ENCODE data around the gene FBXL16. TPM values are rescaled to one million over a fixed set of nuclear protein-coding genes. Genes with fewer than 3 reads are reported as not detected.

Gene FBXL16
- total and polyA plus RNA-seq, 2 of the 13 experiments (the other 11 are each of a cell fraction or from before 2014, with no cell fraction given): 0.22 to 2.0 TPM

GRCh38 chr16:735982-736453, 30.4 kb upstream of the FBXL16 start:
- Histone ChIP-seq H3K4me1 (ENCODE audit: insufficient read depth, low read length) (peaks cover 10% of the 10 kb centered on the region), H4K20me1 (ENCODE audit: insufficient read depth, low read length) (0 out of 2 replicates have a peak, but pooled peaks cover 2% of the 10 kb centered on the region), H2AFZ (ENCODE audit: low read length) (no peak overlapping the region), H3K9me3 (ENCODE audit: low read length) (no peaks in the 10 kb centered on the region), H3K27ac (ENCODE audit: extremely low read length, insufficient read depth, low read length) (no peak overlapping the region), H3K36me3 (replicated peaks in 1 of 2; ENCODE audit: control insufficient read depth in 1 of 2, insufficient read depth in 2 of 2, low read length in 2 of 2) (peaks cover 3 to 25% of the 10 kb centered on the region in 2 experiments; a peak in 2 of 5 replicates), H3K4me2 (ENCODE audit: low read depth, low read length) (no peak overlapping the region), H3K79me2 (ENCODE audit: insufficient read depth, low read length) (no peaks in the 10 kb centered on the region), H3K4me3 (replicated peaks in 1 of 3; ENCODE audit: insufficient read depth in 1 of 3, low read depth in 2 of 3, low read length in 3 of 3) (no peak overlapping the region), H3K9ac (ENCODE audit: insufficient read depth, low read depth, low read length) (no peak overlapping the region), H3K27me3 (ENCODE audit: control insufficient read depth in 1 of 2, insufficient read depth in 2 of 2, low read length in 2 of 2) (no peaks in the 10 kb centered on the region)
- ATAC-seq: no peak
- no peak for FAIRE-seq
- BruUV-seq (replicated peaks): no TSS peak
- 97% methylated on average over 12 of the region's 13 CpGs for WGBS (ENCODE audit: low lambda C conversion rate)
- DNase-seq (ENCODE audit: low spot score): no peak
- no peak for TF ChIP-seq ZNF737 (CRISPR knock-in tag; IDR thresholded peaks at IDR 0.05; ENCODE audit: borderline replicate concordance)
- TF ChIP-seq ZNF343 (CRISPR knock-in tag; IDR thresholded peaks at IDR 0.05): no peak
- no peak for TF ChIP-seq ZSCAN5A (CRISPR knock-in tag; IDR thresholded peaks at IDR 0.05; ENCODE audit: borderline replicate concordance)
- no peak for TF ChIP-seq ZNF510 (CRISPR knock-in tag; IDR thresholded peaks at IDR 0.05; ENCODE audit: low read depth)
- TF ChIP-seq ZNF317 (CRISPR knock-in tag; IDR thresholded peaks at IDR 0.05): no peak
- TF ChIP-seq PAXIP1 (CRISPR knock-in tag; conservative IDR thresholded peaks at IDR 0.05): no peak
- no peak for TF ChIP-seq HOXA5 (CRISPR knock-in tag; IDR thresholded peaks at IDR 0.05)
- no peak for TF ChIP-seq NCOA1 (CRISPR knock-in tag; IDR thresholded peaks at IDR 0.05)
- TF ChIP-seq ZNF619 (CRISPR knock-in tag; IDR thresholded peaks at IDR 0.05): no peak
- TF ChIP-seq ZNF772 (CRISPR knock-in tag; IDR thresholded peaks at IDR 0.05): no peak
- in situ Hi-C loops (cut with HindIII; ENCODE audit: extremely low pct_ligation_motif_present, low pct_unique_long_range_greater_than_20kb) (no loop called here), intact Hi-C loops (cut with micrococcal nuclease; ENCODE audit: unreplicated experiment) (no loop called here)
- ChIA-PET CTCF (ENCODE audit: low intra/inter-chr PET ratio, low total read pairs) (interaction anchor here (1.3 kb wide), 1 partner anchor 25 kb away, joined by 3 read pairs; no protein-coding TSS in a partner anchor), POLR2A (no interaction called here)
